Left ventricle myocardium superior (tissue), 1 donor: ENCODE measurements around the gene PARD6B. TPM values are rescaled to one million over a fixed set of nuclear protein-coding genes. Genes with fewer than 3 reads are reported as not detected.
A peak's percentile ranks its signal among the peaks of the same experiment; 100 is the strongest.
"Not testable (repeated sequence)": the region's sequence is repeated elsewhere in the genome, so short reads cannot be mapped to it uniquely, and the experiment has no call there.

Experiments
- ATAC-seq: fragments of 200-7000 bp; cut with Tn5 transposase; one replicate; pipeline ENCODE4 v1.9.1; 2020; ENCODE audit warnings: mild to moderate bottlenecking, moderate library complexity
- DNase-seq: peaks from one replicate; pipeline ENCODE4 v3.0.0-alpha.2; 2020
- intact Hi-C: fragments of 100-400 bp; cut with micrococcal nuclease; formaldehyde crosslinking; loops from one replicate; pipeline ENCODE4 v1.11.0; 2022
- total RNA-seq: library from RNA; stranded (reverse); fragmentation: NEBNext Ultra II Directional; extraction: Animal tissue kit (Norgen Biotek cat#: 25700); gene quantifications from one replicate; pipeline ENCODE4 v1.2.1, GENCODE V29; 2021
- donor health status: DM: no; HTN: yes; CAD: no; lungs with severe emphysema.

Gene PARD6B
- total RNA-seq, 1 donor from 2014 or later: 7.1 TPM

DNA sequence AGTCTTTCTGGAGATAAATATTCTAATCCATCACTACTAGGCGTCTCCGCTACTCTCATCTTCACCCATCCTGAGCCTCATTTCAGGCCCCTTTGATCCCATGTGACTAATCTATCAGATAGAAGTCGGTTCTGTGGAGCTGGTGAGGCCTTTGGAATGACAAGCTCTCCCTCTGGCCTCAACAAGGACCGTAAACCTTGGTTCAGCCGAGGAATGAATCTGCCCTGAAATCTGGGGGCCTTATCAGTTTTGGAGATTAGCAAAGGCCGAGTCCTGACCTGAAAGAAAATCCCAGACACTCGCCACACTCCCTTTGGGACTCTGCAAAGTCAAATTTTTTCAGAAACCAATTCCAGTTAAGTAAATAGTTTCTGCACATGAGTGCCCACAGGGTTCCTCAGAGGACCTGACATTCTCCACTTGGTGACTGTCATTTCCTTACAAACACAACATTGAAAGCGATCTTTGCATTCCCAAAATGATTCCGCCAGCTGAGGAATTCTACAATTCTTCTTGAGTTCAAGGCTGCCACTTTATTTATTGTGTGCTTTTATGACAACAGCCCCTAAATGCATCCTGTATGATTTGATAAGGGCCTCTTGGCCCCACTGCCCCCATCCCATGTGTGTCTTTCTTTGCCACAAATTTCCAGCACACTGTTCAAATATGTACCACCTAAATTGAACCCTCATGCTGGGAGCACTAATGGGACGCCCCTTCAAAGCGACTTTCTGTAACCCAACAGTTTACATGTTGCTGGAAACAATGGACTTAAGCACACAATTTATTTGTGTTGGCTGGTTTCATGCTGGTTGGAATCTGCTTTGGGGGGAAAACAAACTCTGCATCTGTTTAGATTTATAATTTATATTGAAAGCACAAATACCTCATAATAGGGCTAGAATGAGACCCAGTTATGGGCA lies 30.1 kb upstream of the PARD6B start:
- no peak for DNase-seq
- ATAC-seq: no peak
- intact Hi-C loops: no loop called here

DNA sequence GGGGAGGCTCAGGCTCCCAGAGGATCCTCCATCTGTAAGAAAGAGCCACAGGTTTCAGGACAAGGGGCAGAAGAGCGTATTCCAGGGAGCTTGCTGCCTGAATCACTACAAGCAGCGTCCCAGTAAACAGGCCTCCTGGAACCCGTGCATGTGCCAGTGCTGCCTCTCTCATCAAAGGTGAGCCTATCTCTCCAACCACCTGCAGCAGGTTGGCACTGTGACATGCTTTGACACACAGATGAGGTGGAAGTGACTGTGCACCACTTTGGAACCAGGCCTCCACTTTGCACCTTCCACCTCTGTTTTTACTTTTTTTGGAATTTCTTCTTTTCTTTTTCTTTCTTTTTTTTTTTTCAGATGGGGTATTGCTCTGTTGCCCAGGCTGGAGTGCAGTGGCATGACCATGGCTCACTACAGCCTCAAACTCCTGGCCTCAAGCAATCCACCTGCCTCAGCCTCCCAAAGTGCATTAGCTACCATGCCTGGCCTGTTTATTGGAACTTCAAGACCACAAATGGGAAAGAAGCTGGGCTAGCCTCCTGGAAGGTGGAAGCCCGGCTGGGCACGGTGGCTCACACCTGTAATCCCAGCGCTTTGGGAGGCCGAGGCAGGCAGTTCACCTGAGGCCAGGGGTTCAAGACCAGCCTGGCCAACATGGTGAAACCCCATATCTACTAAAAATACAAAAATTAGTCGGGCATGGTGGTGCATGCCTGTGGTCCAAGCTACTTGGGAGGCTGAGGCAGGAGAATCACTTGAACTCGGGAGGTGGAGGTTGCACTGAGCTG lies 27.5 kb upstream of the PARD6B start:
- intact Hi-C loops, DNase-seq, ATAC-seq: not testable (repeated sequence)

DNA sequence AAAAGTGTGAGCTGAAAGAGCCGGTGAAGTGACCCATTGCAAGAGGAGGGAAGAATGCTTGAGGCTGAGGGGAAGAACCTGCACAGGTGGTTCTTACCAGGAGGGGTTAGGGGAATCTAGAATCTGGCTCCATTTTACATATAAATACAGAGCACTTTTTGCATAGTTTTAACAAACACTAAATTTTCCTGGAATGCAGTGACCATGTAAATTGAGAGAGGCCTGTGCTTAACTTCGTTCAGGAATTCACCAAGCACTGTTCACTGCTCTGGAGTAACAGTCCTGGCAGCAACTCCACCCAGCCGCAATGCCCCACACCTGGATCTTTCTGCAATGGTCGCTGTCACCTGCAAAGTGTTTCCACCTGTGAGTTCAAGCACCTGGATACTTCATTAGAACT lies 26.9 kb upstream of the PARD6B start:
- intact Hi-C loops: no loop called here
- no peak for ATAC-seq
- no peak for DNase-seq

DNA sequence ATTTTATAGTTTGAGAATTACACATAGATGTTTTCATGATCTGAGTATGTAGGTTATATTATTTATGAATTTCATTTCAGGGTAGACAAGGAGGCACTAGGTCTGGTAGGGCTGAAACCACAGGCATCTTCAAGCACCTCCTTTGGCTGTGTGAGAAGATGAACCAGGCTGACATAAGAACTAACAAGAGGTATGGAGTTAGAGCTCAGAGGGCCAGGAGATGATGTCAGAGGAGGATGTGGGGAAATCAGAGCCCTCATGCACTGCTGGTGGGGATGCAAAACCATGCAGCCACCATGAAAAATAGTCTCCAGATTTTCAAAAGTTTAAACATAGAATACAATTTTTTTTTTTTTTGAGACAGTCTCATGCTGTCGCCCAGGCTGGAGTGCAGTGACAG lies 26.4 kb upstream of the PARD6B start:
- intact Hi-C loops: no loop called here
- no peak for ATAC-seq
- DNase-seq: no peak

DNA sequence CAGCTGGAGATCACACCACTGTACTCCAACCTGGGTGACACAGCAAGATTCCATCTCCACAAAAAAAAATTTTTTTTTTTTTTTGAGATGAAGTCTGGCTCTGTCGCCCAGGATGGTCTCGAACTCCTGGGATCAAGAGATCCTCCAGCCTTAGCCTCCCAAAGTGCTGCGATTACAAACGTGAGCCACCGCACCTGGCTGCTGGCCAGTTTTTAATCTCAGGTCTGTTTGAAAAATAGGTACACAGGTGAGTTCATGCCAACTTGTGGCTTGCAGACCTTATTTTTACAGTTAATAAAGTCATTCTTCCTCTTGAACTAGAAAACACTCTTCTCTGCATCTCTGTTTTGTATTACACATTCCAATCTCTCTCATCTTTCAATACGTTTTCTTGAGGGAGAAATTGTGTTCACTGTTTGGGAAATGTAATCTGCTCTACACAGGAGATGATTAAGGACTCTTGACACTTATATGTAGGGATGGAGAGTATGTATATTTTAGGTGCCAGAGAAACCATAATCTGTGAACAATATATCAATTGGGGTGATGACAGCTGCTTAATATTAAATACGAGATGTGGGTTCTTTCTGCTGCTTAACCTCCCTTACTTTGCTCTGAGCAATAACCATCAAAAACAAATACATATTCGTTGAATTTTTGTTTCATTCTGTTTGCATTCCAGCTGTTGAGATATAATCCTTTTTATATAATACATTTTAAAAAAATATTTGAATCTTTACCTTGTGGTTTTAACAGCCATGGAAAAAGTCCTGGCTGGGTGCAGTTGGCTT lies 22.3 kb upstream of the PARD6B start:
- DNase-seq (no peak), ATAC-seq (no peak)
- intact Hi-C loops: no loop called here

DNA sequence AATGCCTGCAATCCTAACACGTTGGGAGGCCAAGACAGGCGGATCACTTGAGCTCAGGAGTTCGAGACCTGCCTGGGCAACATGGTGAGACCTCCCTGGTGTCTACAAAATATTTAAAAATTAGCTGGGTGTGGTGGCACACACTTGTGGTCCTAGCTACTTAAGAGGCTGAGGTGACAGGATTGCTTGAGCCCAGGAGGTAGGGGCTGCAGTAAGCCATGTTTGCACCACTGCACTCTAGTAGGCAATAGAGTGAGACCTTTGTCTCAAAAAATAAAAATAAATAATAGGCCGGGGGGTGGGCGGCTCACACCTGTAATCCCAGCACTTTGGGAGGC lies 21.8 kb upstream of the PARD6B start:
- intact Hi-C loops: no loop called here
- ATAC-seq (no peak), DNase-seq (no peak)

DNA sequence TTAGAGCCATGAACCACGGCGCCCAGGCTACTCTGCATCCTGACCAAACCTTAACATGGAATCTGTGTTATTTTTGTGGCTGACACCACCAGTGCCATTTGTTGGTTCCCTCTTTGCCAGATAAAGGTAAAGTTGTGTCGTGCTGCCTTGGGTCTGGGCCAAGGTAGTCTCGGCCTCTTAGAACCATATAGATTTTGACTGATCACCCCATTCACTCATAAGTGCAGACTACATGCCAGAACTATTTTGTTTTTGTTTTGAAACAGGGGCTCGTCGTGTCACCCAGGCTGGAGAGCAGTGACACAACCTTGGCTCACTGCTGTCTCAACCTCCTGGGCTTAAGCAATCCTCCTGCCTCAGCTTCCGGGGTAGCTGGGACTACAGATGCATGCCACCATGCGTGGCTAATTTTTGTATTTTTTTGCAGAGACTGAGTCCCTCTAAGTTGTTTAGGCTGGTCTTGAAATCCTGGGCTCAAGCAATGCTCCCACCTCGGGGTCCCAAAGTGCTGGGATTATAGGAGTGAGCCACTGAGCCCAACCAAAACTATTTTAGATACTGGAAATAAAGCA lies 20.8 kb upstream of the PARD6B start:
- no peak for DNase-seq

DNA sequence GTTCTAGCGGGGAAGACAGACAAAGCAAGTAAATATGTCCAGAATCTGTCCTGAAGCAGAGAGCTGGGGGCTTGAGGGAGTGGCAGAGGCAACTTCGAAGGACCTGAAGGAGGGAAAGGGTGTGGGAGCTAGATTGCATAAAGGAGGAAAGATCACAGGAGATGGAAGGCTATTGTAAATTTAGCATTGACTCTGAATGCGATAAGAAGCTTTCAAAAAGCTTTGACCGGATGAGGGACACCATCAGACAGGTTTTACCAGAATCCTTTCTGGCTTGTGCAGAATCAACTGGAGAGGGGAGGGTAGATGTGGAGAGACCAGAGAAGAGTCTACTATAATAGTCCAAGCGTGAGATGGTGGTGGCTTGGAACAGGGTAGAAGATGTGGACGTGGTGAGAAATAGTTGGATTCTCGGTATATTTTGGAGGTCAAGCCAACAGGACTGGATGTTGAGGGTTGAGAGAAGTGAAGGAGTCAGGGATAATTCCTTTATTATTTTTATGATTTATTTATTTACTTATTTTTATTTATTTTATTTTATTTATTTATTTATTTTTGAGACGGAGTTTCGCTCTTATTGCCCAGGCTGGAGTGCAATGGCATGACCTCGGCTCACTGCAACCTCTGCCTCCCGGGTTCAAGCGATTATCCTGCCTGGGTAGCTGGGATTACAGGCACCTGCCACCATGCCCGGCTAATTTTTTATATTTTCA lies 20.1 kb upstream of the PARD6B start:
- intact Hi-C loops: no loop called here
- ATAC-seq (no peak), DNase-seq (no peak)

More for the DNA sequence above, 20.8 kb upstream of the PARD6B start:
- intact Hi-C loops: no loop called here
- ATAC-seq: no peak

DNA sequence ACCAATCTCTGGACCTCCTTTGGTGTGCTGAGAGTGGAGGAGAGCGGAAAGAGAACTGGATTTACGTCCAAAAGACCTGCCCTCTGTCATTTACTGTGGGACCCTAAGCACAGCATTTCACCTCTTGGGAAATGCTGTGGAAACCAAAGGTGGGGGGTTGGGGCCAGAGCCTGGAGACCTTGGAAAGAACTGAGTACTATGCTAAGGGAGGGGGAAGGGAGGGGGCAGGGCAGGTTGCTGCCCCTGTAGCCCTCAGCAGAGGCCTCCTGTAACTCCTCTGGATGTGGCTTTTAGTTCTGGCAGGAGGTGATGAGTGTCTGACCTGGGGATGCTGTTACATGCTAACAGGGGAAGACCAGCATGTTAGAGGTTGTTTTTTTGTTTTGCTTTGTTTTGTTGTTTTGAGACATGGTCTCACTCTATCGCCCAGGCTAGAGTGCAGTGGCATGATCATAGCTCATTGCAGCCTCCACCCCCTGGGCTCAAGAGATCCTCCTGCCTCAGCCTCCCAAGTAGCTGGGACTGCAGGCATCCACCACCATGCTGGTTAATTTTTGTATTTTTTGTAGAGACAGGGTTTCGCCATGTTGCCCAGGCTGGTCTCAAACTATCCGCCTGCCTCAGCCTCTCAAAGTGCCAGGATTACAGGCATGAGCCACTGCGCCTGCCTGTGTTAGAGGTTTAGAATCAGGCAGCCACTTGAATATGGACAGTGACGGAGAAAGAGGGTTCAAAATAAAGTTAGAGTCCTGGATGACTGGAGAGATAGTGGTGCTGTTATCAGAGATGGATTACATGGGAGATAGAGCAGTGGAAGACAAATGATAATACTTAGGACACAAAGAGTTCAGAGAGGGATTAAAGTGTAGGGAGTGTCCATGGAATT lies 18.4 kb upstream of the PARD6B start:
- DNase-seq: no peak
- intact Hi-C loops: no loop called here
- no peak for ATAC-seq

DNA sequence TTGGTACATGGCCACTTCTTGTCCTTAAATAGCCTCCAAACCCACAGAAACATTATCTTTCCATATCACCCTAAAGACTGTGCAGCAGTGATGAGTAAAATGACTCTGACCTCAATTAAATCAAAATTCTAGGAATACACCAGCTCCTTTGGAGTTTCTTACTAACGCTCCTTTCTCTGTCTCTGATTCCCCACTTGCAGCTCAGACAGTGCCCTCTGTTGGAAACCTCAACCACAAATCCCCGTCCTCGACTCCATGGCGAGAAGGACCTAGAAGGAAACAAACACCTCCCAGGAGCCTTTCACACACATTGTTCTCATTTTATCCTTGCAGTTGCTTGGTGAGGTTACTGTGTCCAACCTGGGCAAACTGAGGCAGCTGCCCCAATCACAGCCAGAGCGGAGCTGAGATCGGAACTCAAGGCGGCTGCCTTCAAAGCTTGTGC lies 17.7 kb upstream of the PARD6B start:
- ATAC-seq: peak; percentile 65
- no peak for DNase-seq
- intact Hi-C loops: no loop called here

DNA sequence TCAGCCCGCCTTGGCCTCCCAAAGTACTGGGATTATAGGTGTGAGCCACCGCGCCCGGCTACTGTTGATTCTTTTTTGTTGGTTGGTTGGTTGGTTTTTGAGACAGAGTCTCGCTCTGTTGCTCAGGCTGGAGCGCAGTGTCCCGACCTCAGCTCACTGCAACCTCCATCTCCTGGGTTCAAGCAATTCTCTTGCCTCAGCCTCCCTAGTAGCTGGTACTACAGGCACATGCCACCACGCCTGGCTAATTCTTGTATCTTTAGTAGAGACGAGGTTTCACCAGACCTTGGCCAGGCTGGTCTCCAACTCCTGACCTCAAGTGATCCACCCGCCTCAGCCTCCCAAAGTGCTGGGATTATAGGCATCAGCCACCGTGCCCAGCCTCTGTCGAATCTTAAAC lies 17.0 kb upstream of the PARD6B start:
- intact Hi-C loops, ATAC-seq, DNase-seq: not testable (repeated sequence)

DNA sequence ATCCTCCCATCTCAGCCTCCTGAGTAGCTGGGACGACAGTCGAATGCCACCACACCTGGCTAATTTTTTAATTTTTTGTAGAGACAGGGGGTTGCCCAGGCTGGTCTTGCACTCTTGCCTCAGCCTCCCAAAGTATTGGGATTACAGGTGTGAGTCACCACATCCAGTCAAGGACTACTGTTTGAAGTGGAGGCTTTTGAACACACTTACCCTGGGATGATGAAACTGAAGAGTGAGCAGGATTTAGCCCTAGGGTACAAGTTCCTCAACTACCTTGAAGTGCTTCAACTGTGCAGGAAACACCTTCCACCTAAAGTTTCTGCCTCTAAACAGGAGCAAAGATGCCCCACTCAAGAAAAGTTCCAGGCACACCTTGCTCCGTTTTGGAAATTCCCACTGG lies 15.7 kb upstream of the PARD6B start:
- DNase-seq (no peak), ATAC-seq (no peak)
- intact Hi-C loops: no loop called here

DNA sequence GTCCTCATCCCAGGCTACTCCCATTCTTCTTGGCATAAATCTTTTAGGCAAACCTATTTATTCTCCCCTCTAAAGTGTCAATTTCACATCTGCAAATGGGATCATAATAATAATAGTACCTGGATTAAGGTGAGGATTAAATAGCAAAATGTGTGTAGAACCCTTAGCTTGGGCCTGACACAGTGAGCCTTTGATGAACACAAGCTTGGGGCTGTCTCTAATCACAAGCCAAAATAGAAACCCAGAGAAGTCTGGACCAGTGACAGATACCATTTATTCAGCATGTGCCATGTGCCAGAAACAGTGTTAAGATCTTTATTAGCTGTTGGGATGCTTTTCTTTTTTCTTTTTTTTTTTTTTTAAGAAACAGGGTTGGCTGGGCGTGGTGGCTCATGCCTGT lies 14.9 kb upstream of the PARD6B start:
- no peak for DNase-seq

DNA sequence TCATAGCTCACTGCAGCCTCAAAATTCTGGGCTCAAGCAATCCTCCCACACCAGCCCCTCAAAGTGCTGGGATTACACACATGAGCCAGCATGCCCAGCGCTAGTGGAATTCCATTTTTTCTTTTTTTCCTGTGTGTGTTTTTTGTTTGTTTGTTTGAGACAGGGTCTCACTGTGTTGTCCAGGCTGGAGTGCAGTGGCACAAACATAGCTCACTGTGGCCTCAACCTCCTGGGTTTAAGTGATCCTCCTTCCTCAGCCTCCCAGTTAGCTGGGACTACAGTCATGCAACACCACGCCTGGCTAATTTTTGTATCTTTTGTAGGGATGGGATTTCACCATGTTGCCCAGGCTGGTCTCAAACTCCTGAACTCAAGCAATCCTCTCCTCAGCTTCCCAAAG lies 14.1 kb upstream of the PARD6B start:
- intact Hi-C loops: no loop called here
- DNase-seq (no peak), ATAC-seq (no peak)

More for the DNA sequence above, 14.9 kb upstream of the PARD6B start:
- intact Hi-C loops: no loop called here
- ATAC-seq: peak; percentile 26

DNA sequence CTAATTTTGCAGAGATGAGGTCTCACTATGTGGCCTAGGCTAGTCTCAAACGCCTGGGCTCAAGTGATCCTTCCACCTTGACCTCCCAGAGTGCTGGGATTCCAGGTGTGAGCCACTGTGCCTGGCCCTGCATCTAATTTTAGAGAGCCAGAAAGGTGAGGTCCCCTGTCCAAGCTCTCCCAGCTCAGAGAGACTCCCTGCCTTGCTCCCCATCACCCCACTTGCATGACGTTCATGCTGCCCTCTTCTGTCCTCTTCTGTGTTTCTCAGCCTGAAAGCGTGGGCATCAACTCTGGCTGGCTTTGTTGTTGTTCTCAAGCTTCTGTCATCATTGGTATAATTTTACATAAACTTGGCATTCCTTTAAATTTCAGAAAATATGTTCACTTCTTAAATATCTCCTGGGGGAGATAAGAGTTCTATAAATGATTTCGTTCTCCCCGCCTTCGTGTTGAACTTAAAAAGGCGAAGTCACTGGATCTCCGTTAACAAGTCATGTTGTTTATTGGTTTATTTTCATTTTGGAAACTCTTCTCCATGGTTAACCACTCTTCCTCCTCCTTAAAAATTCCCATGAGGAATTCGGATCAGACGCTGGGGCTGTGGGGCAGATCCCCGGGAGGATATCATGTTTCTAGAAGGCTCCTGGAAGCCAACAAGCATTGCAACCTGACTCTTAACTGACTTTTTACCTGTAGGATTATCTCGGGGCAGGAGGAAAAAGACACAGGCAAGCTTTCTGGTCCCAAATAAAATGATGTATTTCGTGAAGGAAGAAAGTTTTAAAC lies 13.2 kb upstream of the PARD6B start:
- DNase-seq: no peak
- ATAC-seq: no peak
- intact Hi-C loops: no loop called here

DNA sequence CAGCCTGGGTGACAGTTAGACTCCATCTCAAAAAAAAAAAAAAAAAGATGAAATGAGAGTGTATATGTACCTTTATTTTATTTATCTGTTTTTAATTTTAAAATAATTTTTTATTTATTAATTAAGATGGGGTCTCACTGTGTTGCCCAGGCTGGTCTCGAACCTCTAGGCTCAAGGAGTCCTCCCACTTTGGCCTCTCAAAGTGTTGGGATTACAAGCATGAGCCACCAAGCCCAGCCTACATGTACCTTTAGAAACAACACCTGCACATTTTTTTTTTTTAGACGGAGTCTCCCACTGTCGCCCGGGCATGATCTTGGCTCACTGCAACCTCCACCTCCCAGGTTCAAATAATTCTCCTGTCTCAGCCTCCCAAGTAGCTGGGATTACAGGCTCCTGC lies 12.1 kb upstream of the PARD6B start:
- DNase-seq: no peak
- no peak for ATAC-seq
- intact Hi-C loops: no loop called here

DNA sequence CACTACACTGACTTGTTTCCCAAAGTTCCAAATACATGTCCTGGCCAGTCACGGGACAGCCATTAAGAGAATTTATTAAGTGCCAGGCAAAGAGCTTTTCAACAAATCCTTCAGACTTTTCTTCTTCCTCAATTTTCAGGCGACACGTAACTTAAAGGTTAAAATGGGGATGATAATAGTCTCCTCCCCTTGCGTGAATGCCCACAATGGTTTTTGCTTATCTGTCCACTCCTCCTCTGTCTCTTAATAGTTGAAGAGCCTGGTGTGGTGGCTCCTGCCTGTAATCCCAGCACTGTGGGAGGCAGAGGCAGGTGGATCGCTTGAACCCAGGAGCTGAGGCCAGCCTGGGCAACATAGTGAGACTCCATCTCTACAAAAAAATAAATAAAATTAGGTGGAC lies 11.4 kb upstream of the PARD6B start:
- DNase-seq (no peak), ATAC-seq (no peak)
- intact Hi-C loops: no loop called here
